Measurements from ENCODE around the gene SOX2.
A peak's percentile ranks its signal among the peaks of the same experiment; 100 is the strongest.

SOX2 gene

GRCh38 chr3:181711325-181712135 is at the start of gene SOX2:
Gene SOX2 (plus strand): TSS chr3:181711925. CDS start chr3:181712361, 436 bp downstream.
- peak; percentile 91 to 95 for DNase-seq (ENCODE audit: low spot score in 2 of 2)
- no peaks in the 10 kb centered on the region for H3K27me3 ChIP-seq (ENCODE audit: low read depth)
- peaks cover 9% of the 10 kb centered on the region for H3K36me3 ChIP-seq (replicated peaks)
- H3K4me1 ChIP-seq = peaks cover 44% of the 10 kb centered on the region
- in situ Hi-C loops (cut with MboI; ENCODE audit: low sequenced_read_pairs) = loop anchor here (25.0 kb wide), 2 partner anchors 426 to 551 kb away; no protein-coding TSS in a partner anchor
- H3K9me3 ChIP-seq = peaks cover 6% of the 10 kb centered on the region
- H3K4me3 ChIP-seq = peak within 1 kb of the TSS; percentile 64

DNA sequence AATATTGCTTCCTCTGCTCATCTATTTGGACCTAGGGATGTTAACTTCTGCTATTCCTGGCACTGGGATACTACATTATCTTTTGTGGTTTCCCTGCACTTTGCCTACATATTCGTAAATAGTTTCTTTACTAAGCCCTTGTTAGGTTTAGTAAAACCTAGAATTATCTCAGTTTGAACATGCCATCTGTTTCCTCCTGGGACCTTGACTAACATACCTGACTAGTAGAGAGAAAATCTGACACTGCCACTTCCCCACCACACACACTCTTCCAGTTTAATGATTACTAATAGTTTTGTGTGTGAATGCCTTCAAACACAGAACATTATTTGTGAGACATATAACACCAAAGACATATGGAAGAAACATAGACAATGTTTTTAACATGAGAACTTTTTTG is 28.2 kb upstream of the SOX2 start:
- no peak for DNase-seq (ENCODE audit: low spot score in 2 of 2)
- Histone ChIP-seq H3K36me3 (replicated peaks) (0 out of 2 replicates have a peak, but pooled peaks cover 3% of the 10 kb centered on the region), H3K9me3 (0 out of 2 replicates have a peak, but pooled peaks cover 2% of the 10 kb centered on the region), H3K4me1 (peaks cover 52% of the 10 kb centered on the region), H3K4me3 (no peak overlapping the region), H3K27me3 (ENCODE audit: low read depth) (no peaks in the 10 kb centered on the region)
- in situ Hi-C loops (cut with MboI; ENCODE audit: low sequenced_read_pairs) = loop anchor here (10.0 kb wide), 1 partner anchor 69 kb away; no protein-coding TSS in a partner anchor

GRCh38 chr3:181687190-181687589 is 24.5 kb upstream of the SOX2 start:
- DNase-seq (ENCODE audit: low spot score in 2 of 2) = peak; percentile 45 to 91
- in situ Hi-C loops (cut with MboI; ENCODE audit: low sequenced_read_pairs) = loop anchor here (10.0 kb wide), 1 partner anchor 72 kb away; no protein-coding TSS in a partner anchor
- no peak overlapping the region for H3K4me3 ChIP-seq

GRCh38 chr3:181687731-181688130 is 24.0 kb upstream of the SOX2 start:
- Histone ChIP-seq H3K27me3 (ENCODE audit: low read depth) (no peaks in the 10 kb centered on the region), H3K36me3 (replicated peaks) (no peaks in the 10 kb centered on the region), H3K4me1 (peaks cover 49% of the 10 kb centered on the region), H3K4me3 (no peak overlapping the region), H3K9me3 (no peaks in the 10 kb centered on the region)
- DNase-seq (ENCODE audit: low spot score in 2 of 2) = no peak
- in situ Hi-C loops (cut with MboI; ENCODE audit: low sequenced_read_pairs) = loop anchor here (10.0 kb wide), 1 partner anchor 73 kb away; no protein-coding TSS in a partner anchor

More at GRCh38 chr3:181687190-181687589, 24.5 kb upstream of the SOX2 start:
- Histone ChIP-seq H3K9me3 (no peaks in the 10 kb centered on the region), H3K27me3 (ENCODE audit: low read depth) (no peaks in the 10 kb centered on the region), H3K36me3 (replicated peaks) (no peaks in the 10 kb centered on the region), H3K4me1 (peaks cover 47% of the 10 kb centered on the region)

- peaks cover 55% of the 10 kb centered on the region for H3K4me1 ChIP-seq
- H3K4me3 ChIP-seq = no peak overlapping the region
- no peaks in the 10 kb centered on the region for H3K9me3 ChIP-seq
- no peak for DNase-seq (ENCODE audit: low spot score in 2 of 2)
- in situ Hi-C loops (cut with MboI; ENCODE audit: low sequenced_read_pairs) = loop anchor here (10.0 kb wide), 1 partner anchor 75 kb away; no protein-coding TSS in a partner anchor
- no peaks in the 10 kb centered on the region for H3K27me3 ChIP-seq (ENCODE audit: low read depth)
- no peaks in the 10 kb centered on the region for H3K36me3 ChIP-seq (replicated peaks)
Observed at GRCh38 chr3:181689546-181689945, 22.2 kb upstream of the SOX2 start.

DNA sequence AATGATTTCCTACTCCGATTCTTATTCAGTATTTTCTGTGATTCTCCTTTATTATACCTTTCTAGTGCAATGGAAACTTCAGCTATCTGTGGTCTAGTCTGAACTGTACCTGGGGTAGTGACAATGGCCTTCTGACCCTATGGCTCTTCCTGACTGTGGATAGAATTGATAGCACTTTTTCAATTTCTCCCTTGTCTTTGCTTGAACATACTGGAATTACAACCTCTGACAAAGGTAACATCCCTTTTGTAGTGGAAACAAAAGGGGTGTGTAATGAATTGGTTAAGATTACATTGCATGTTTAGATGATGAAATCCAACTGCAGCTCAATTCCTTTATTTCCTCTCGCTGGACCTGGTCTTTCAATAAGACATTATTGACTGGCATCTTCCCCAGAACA is 21.0 kb upstream of the SOX2 start:
- DNase-seq (ENCODE audit: low spot score in 2 of 2) = no peak
- Histone ChIP-seq H3K36me3 (replicated peaks) (no peaks in the 10 kb centered on the region), H3K4me3 (no peak overlapping the region), H3K4me1 (peaks cover 59% of the 10 kb centered on the region), H3K27me3 (ENCODE audit: low read depth) (no peaks in the 10 kb centered on the region), H3K9me3 (no peaks in the 10 kb centered on the region)
- in situ Hi-C loops (cut with MboI; ENCODE audit: low sequenced_read_pairs) = loop anchor here (10.0 kb wide), 2 partner anchors 236 to 366 kb away; no protein-coding TSS in a partner anchor

GRCh38 chr3:181691901-181692300 is 19.8 kb upstream of the SOX2 start:
- Histone ChIP-seq H3K27me3 (ENCODE audit: low read depth) (no peaks in the 10 kb centered on the region), H3K9me3 (no peaks in the 10 kb centered on the region), H3K4me3 (no peak overlapping the region), H3K4me1 (peaks cover 59% of the 10 kb centered on the region), H3K36me3 (replicated peaks) (no peaks in the 10 kb centered on the region)
- in situ Hi-C loops (cut with MboI; ENCODE audit: low sequenced_read_pairs) = loop anchor here (10.0 kb wide), 2 partner anchors 237 to 367 kb away; no protein-coding TSS in a partner anchor
- DNase-seq (ENCODE audit: low spot score in 2 of 2) = no peak

DNA sequence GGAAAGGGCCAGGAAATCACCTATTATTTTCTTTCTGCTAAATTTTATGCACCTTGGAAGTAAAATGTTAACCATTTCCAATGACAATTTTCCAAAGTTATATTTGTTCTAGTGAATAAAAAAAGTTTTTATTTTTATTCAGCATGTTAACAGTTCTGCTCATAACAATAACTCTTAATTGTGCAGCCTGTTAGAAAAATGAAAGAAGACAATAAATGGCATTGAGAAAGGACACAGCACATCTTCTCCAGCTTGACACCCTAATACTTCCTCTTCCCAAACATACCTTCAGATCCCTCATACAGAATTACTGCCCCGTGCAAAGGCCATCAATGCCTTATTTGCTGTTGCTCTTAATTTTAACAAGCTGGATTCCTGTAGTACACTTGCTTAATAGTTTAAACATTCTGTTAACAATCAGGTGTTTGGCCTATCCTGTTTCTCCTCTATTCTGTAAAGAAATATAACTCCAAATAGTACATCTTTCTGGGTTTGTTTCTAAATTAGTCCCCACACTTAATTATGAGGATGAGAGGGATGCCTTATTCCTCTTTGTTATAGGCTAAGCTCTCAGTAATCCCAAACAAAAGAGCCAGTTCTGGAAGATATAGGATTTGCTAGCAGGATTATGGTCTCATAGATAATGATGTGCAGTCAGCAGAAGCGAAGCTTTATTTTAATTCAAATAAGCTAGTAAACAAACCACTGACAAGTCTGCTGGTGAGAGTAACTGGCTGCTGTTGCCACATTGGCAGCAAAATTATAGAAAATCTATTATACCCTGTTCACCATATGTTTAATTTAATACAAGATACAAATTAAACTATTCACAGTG is 19.2 kb upstream of the SOX2 start:
- Histone ChIP-seq H3K27me3 (ENCODE audit: low read depth) (no peaks in the 10 kb centered on the region), H3K4me3 (no peak overlapping the region), H3K9me3 (no peaks in the 10 kb centered on the region), H3K36me3 (replicated peaks) (no peaks in the 10 kb centered on the region), H3K4me1 (peaks cover 56% of the 10 kb centered on the region)
- DNase-seq (ENCODE audit: low spot score in 2 of 2) = peak in 1 of 2 experiments; percentile 85
- in situ Hi-C loops (cut with MboI; ENCODE audit: low sequenced_read_pairs) = loop anchor here (10.0 kb wide), 2 partner anchors 238 to 368 kb away; no protein-coding TSS in a partner anchor

- Histone ChIP-seq H3K9me3 (no peaks in the 10 kb centered on the region), H3K4me3 (no peak overlapping the region), H3K36me3 (replicated peaks) (no peaks in the 10 kb centered on the region), H3K4me1 (peaks cover 56% of the 10 kb centered on the region), H3K27me3 (ENCODE audit: low read depth) (no peaks in the 10 kb centered on the region)
- DNase-seq (ENCODE audit: low spot score in 2 of 2) = peak in 1 of 2 experiments; percentile 2
- in situ Hi-C loops (cut with MboI; ENCODE audit: low sequenced_read_pairs) = loop anchor here (10.0 kb wide), 2 partner anchors 238 to 368 kb away; no protein-coding TSS in a partner anchor
Observed at GRCh38 chr3:181693280-181693679, 18.4 kb upstream of the SOX2 start.

- in situ Hi-C loops (cut with MboI; ENCODE audit: low sequenced_read_pairs) = loop anchor here (10.0 kb wide), 2 partner anchors 240 to 370 kb away; no protein-coding TSS in a partner anchor
- H3K27me3 ChIP-seq (ENCODE audit: low read depth) = no peaks in the 10 kb centered on the region
- peak overlapping the region; percentile 6; the same call in 1 of the 2 replicates for H3K4me3 ChIP-seq
Observed at GRCh38 chr3:181694805-181695660, 16.7 kb upstream of the SOX2 start.

GRCh38 chr3:181695661-181696491 is 15.8 kb upstream of the SOX2 start:
- H3K4me3 ChIP-seq = peak overlapping the region; percentile 6; the same call in 1 of the 2 replicates
- H3K36me3 ChIP-seq (replicated peaks) = no peaks in the 10 kb centered on the region
- no peaks in the 10 kb centered on the region for H3K9me3 ChIP-seq
- DNase-seq (ENCODE audit: low spot score in 2 of 2) = peak in 1 of 2 experiments; percentile 50
- in situ Hi-C loops (cut with MboI; ENCODE audit: low sequenced_read_pairs) = loop anchor here (10.0 kb wide), 2 partner anchors 241 to 371 kb away; no protein-coding TSS in a partner anchor
- H3K27me3 ChIP-seq (ENCODE audit: low read depth) = no peaks in the 10 kb centered on the region
- peaks cover 74% of the 10 kb centered on the region for H3K4me1 ChIP-seq

More at GRCh38 chr3:181694805-181695660, 16.7 kb upstream of the SOX2 start:
- no peaks in the 10 kb centered on the region for H3K36me3 ChIP-seq (replicated peaks)
- peak; percentile 6 to 78 for DNase-seq (ENCODE audit: low spot score in 2 of 2)
- H3K9me3 ChIP-seq = no peaks in the 10 kb centered on the region
- peaks cover 69% of the 10 kb centered on the region for H3K4me1 ChIP-seq
